ENCODE data around the gene GJB6.
"Not testable (repeated sequence)": the region's sequence is repeated elsewhere in the genome, so short reads cannot be mapped to it uniquely, and the experiment has no call there.

GJB6 gene

DNA sequence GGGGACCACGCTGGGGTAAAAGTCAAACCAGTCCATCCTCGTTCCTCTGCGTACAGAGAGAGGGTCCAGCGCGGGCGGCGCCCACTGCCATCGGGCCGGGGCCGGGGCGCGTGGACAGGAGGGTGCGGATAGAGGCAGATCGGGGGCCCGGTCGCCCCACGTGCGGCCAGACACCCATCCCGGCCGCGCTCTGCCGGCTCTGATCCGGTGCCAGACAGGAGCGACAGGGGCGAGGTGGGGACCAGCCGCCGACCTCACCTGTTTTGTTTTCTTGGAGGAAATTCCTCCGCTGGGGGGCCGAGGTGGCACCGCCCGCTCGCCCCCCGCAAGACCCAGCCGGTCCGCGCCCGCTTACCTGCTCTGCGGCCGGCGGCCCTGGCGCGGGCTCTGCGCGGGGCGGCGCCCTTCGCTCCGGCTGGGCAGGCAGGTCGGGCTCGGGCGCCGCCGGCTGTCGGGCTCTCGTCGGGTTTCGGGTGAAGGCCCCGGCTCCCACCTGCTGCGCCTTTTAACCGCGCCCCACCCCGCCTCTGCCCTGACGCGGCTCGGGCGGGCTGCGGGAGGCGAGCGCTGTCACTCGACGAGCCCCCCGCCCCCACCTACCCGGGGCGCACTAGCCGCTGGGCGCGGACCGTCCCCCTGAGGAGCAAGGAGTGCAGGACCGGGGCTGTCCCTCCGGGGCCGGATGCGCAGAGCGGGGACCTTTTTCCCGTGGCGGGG is at the start of gene GJB6:
Gene GJB6 (minus strand): TSS at position 481 of the 717 bp plus-strand sequence. CDS start 8,839 bp downstream, outside the sequence.
- peak; percentile 41 for DNase-seq

DNA sequence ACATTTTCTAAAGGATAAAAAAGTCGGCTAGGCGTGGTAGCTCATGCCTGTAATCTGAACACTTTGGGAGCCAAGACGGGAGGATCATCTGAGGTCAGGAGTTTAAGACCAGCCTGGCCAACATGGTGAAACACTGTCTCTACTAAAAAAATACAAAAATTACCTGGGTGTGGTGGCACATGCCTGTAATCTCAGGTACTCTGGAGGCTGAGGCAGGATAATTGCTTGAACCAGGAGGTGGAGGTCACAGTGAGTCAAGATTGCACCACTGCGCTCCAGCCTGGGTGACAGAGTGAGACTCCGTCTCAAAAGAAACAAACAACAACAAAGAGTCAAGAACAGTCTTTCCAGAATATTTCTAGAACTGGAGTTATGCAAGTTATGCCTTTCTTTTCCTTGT is 44.8 kb upstream of the GJB6 start:
- DNase-seq = not testable (repeated sequence)

DNA sequence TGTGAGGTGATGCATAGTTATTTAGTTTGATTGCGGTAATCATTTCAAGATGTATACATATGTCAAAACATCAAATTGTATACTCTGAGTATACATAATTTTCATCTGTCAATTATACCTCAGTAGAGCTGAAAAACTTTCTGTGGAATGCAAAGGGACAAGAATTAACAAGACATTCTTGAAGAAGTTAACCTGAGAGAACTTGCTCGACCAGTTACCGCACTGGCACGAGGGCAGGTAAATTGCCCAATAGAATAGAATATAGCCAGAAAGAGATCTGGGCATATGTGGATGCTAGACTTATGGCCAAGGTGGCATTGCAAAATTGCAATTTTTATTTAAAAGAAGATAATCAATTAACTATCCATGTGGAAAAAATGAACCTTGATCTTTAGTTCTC is 42.3 kb upstream of the GJB6 start:
- peak; percentile 26 for DNase-seq

DNA sequence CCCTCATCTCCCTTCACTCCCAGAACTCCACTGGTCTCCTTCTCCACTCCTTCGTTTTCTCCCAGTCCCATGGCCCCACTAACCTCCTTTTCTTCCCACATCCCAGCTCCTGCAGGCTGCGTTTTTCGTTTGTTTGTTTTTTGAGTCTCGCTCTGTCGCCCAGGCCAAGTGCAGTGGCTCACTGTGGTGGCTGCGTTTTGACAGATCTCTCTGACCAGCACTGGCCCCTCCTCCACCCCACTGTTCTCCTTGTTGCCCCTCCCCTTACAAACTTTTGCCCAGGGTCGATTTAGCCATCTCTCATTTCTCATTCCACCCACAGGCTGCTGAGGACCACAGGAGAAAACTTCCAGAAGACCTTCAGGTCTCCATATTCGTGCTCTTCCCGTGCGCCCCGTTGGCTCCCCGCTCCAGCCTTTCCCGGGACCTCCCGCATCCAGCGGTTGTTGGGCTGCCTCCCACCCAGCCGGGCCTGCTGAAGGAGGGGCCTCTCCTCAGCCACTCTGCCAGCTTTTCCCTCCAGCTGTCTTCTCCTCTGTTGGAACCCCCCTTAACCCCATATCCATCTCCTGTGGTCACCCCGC is 40.6 kb upstream of the GJB6 start:
- no peak for DNase-seq

DNA sequence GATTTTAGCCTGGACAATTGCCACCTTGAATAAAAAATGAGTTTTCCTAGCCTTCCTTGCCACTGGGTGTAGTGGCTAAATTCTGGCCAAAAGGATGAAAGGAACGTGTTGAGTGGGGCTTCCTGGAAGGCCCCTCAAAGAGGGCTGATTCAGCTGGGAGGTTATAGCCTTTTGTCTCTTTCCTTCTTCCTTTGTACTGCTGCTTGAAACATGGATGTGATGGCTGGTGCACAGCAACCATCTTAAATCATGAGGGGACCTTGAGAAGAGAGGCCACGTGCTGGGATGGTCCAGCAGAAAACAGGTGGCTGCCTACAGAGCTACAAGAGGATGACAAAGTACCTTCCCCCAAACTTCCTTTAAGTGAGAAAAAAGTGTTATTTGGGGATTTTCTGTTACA is 40.0 kb upstream of the GJB6 start:
- DNase-seq = no peak

DNA sequence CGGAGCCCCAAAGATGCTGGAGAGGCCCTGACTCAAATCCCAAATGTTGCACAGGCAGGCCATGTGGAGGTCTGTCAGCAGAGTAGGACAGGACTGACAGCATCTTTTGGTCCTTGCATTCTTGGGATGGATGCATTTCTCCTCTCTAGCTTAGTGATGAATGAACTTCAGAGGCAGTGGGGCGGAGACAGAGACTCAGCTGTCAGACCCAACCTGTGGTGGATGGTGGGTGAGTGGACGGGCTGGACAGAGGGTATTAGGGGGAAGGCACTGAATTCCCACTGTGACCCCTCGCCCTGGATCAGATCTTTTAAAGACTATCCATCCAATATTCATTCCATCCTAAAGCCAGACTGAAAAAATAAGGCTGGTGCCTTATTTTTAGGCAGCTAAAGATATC is 39.3 kb upstream of the GJB6 start:
- no peak for DNase-seq

DNA sequence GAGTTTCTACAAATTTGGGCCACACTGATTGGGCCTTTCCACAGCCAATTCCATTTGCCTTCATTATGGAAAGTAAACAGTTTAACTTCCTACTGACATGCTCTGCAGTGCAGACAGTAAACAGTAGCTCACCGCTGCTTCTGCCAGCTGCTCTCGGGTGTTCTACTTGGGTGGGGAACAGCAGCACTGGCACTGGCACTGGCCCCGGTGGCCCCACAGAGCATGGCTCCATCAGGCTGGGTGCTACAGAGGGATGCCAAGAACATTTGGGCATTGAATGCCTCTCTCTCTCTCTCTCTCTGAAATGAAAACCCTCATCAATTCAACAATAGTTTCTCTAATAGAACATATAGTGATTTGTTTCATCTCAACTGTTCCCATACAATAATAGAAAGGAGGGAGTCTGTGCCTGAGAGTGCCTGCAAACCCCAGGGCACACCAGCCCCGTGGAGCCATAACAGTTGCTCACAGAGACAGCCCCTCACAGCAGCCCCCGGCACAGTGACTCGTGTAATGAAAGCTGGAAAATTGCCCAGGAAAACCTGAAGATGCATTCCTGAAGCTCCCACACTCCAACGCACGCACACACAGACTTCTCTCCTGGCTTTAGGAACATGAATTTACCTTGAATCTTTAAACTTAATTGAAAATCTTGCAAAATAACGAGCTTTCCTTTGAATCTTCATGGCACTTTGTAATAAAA is 38.2 kb upstream of the GJB6 start:
- DNase-seq = peak; percentile 57

DNA sequence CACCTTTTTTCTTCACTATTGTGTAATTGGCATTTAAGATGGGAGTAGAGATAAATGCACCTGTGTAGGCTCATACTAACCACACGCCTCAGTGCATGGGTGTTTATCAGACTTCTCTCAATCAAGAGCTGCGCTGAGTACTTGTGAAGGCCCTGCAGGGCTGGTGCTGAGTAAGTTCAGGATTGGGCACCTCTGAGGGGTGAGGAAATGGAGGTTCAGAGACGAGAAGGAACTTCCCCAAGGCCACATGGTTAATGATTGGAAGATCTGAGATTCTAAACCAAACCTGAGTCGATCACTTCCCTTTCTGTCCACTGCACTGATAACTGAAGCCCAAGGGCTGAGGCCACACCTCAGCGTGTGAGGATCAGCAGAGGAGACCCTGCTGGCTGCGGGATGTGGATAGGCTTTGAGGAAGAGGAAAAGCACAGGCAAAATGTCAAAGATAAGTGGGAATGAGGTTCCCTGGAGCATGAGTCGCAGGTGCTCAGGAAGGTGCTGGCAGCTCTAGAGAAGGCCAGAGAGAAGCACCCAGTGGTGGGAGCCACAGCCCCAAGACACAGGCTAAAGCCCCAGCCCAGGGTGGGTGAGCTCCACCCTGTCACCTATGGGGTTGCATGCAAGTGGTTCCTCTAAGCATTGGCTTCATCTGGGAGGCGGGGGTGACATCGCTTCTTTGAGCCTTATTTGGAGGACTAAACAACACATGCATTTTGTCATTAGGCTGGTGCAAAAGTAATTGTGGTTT is 32.3 kb upstream of the GJB6 start:
- DNase-seq = no peak

DNA sequence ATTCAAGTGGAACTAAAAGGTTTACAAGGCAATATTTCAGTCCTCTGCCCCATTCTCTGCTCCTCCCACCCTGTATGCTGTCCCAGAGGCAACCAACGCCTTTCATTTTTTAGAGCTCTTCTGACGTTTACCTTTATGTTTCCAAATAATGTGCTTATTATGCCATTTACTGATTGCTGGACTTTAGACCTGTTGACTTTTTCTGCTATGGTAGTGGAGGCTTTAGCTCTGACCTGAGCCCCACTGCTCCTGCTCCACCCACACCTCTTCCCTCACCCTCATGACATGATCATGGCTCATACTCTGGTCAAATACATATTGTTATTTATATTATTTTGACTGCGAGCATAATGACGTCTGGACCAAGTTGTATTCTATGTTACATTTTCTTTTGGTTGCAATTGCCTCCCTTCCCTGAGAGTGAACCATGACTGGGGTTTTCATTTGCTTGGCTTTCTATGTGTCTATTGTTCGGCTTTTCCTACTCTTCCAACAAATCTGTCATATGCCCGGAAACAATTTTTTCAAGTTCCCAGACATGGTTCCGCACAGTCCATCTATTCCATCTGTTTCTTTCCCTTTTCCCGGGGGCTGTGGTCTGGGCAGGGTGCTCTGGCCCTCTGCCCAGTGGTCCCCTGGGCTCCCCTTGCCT is 31.4 kb upstream of the GJB6 start:
- no peak for DNase-seq

DNA sequence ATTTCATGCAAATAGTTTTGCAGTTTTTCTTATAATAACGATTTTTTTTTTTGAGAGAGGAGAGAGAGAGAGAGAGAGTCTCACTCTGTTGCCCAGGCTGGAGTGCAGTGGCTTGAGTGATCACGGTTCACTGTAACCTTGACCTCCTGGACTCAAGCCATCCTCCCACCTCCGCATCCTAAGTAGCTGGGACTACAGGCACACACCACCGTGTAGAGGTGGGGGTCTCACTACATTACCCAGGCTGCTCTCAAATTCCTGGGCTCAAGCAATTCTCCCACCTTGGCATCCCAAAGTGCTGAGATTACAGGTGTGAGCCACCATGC is 26.8 kb upstream of the GJB6 start:
- DNase-seq = no peak

DNA sequence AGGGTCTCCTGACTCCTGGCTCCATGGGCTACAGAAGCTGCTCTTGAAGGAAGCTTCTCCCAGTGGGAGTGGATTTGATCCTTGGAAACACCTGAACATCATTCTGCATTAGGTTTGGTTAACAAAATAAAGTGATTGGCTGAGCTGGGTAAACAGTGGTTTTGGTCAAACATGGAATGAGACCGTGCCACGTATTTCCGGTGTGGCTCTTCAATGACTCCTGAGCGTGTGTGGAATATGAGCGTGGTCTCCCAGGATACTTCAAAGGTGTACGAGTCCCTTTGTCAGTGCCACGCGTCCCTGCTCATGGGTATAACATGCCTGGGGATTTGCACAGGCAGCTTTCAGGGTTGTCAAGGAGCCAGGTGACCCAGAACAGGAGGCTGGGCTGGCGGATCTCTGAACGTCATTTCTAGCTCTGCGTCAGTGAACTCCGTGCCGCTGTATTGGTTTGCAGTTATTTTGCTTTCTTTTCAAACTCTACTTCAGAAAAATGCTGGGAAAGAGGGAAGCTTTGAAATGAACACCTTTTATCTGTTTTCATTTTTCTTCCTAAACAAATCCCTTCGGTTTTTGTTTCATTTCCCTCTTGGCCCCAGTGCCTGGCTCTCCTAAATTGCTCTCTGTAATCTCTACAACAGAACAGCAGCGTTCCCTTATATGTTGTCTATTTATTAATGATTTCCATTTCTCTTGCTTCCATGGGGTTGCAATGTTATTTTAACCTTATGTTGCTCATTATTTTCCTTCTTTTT is 26.3 kb upstream of the GJB6 start:
- DNase-seq = no peak

DNA sequence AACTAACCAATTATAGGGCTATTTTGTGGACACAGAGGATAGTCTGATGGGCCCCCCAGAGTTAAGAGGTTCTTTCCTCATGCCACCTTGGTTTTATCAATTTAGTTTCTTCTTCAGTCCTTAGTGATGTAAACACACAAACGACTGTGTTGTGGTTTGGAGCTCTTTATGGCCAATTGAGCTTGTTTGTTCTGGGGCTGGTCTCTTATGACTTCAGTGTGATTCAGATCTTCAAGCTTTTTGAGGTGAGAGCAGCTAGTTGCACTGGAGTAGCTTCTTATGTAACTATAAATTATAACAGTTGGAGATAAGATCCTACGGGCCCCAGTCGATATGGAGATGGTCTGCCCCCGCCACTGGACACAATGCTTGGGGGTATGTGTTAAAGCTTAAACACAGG is 22.0 kb upstream of the GJB6 start:
- DNase-seq = no peak

DNA sequence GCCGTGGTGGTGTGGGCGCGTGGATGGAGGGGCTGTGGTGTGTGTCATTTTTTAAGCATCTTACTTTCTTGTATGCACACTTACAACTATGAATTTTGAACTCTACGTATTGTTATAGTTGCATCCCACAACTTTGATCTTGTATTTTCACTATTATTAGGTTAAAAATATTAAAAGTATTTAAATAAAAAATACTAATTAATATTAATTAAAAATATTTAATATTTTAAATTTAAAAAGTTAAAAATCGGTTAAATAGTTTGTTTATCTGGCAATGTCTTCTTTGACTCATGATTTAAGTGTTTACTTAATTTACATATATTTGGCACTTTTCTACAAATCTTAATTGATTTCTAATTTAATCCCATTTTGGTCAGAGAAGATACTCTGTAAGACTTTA is 17.8 kb upstream of the GJB6 start:
- DNase-seq = no peak

DNA sequence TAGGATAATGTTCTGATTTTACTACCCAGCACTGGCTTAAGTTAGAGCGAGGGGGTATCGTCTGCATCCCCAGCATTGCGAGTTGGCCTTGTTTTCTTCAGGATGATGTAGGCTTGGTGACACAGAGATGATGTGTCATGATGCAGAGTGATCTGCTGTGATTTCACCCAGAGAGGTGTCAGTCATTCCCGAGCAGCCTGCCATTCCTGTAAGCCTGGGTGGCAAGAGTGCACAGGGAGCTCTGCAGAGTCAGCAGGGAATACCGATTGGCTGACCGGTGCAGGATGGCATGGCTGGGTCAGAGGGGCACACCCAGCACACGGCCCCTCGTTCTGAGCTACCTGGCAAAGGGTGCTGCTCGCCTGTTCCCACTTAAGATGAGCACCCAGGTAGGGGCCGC is 15.8 kb upstream of the GJB6 start:
- no peak for DNase-seq

DNA sequence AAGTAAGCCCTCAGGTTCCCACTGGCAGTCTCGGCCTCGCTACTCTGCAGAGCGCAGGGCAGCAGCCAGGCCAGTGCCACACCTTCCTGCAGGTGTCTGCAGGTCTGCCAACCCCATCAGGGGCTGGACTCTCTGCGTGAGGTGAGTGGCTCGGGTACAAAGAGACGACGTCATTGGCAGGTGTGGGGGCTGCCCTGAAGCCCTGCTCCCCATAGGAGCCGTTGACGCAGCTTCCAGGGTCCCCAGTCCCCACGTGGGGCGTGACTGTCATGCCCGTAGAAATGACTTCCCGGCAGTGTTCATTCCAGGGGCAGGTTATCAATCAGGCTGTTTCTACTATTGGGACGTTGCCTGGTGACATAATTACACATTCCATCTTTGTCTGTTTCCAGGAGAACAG is 15.3 kb upstream of the GJB6 start:
- no peak for DNase-seq

DNA sequence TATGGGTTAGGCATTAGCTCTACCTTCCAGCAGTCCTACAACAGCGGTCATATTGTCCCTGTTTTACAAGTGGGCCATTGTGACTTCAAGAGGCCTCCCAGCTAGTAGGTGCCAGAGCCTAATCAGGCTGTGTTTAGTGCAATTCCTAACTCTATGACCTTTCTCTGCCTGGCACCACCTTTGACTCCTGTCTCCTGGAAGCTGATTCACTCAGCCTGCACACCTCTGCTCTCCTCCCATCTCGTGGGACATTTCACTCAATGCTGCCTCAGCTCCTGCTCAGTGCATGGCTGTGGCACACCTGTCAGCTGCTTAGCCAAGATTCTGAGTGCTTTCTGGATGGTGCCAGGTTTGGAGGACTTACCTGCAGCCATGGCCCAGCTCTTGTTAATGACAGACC is 9.5 kb upstream of the GJB6 start:
- no peak for DNase-seq

DNA sequence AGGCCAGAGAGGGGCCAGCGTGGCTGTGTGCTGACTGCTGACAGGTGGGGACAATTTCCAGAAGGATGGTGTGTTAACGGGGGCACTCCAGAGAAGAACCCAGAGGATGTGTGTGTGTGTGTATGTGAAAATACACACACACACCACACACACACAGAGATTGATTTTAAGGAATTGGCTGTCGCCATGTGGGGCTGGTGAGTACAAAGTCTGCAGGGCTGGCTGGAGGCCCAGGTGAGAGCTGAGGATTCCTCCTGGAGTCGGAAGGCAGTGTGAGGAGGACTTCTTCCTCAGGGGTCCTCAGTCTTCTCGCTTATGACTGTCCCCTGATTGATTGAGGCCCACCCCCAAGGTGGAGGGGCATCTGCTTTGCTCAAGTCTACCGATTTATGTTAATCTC is 7.6 kb upstream of the GJB6 start:
- no peak for DNase-seq

DNA sequence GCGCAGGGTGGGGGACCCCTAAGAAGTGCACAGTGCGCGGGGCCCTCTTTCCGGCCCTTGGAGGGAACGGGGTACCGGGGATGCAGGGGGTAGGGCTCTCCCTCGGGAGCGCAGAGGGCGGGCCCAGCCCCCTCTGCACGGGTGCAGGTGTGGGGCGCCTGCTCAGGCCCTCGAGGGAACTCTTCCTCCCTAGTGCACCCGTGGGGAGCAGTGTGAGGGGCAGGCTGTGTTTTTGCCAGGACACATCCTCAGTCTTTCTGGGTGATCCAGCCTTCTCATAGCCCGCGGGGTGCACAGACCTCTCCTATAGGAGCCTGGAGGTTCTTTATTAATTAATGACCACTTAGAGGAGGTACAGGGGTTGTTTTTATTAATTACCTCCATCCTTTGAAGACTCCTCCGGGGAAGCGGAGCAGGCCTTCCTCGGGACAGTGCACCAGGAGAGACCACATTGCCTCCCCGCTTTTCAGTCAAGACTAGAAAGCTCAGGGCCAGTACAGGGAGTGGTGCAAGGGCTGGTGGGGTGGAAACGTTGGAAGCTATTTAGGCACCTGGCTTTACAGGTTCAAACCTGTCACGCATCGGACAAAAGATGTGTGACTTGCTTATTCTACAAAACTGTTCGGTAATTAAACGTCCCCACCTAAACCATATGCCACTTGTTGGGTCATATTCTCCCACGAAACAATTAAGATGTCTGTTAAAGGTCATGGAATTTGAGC is 598 bp upstream of the GJB6 start:
- peak; percentile 8 for DNase-seq

DNA sequence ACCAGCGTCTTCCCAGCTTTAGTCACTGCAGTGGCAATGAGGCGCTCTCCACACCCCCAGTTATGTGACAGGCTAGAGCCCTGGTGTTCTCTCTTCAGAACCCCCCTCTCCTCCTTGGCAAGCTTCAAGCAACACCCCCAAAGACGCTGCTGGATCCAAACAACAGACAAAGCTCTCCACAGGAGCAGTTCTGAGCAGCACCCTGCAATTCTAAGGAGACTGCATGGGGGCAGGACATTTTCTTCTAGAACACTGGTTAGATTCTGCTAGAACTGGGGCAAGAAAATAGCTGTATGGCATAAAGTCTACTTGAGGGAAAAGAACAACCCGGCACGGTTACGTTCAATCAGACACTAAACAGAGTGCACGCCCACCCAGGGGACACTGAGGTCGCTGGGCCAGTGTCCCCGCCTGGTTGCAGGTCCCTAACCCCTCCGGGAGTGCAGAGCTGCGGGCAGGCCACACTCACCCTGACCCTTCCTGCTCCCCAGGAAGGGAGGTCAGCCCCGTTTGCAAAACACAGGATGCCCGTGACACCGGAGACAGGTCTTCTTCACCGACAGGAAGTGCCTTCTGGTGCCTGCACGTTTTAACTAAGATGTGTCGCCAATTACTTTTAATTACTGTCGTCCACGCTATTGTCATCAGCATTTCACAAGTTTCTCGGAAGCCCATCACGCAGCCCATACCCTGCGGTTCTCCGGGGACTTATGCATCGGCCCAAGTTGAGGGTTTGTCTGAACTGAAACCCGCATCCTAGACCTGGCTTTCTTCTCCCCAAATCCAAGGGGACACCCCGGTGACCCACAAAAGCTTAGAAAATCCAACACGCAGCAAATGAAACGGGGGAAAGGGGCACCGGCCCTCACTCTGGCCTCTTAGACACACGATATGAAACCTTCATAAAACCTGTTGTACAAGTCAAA is 943 bp downstream of the GJB6 start:
- DNase-seq = peak; percentile 34

DNA sequence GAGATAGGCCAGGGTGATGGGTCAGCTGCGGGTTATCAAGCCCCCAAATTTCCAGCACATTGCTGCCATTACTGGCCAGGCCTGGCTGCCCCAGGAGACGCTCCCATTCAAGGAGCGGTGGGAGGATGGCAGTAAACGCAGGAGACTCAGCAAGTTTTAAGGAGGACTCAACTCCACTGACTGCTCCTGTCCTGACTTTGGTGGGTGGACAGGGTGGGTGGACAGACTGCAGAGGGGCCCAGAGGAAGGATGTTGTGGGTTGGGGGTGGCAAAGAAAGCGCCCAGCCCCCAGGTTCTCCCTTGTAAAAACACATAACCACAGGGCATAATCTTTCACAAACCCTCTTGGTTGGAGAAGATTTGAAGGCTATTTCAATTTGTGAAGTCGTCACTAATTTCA is 4.4 kb downstream of the GJB6 start:
- no peak for DNase-seq

DNA sequence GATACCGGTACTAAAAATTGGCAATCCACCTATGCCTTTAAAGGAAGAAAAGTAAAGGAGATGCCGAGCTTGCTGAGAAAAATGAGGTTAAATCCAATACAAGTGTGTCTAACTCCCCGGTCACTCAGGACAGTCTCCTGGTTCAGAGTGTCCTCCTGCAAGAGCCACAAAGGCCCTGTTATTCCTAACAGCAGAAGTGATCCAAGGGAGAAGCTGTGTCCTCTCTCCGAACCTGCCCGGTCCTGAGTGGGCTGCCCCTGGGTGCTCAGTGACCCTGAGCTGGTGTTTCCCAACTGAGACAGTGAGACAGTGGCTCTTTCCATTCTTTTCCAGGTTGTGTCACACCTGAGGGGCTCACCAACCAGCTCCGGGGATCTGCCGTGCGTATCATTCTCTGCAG is 4.8 kb downstream of the GJB6 start:
- no peak for DNase-seq
